Skin of body (tissue), 2 donors: ENCODE results near the gene ZKSCAN1. TPM values are rescaled to one million over a fixed set of nuclear protein-coding genes. Genes with fewer than 3 reads are reported as not detected.
"Not testable (repeated sequence)": the region's sequence is repeated elsewhere in the genome, so short reads cannot be mapped to it uniquely, and the experiment has no call there.

Source experiments
- DNase-seq: peaks from one replicate; lab custom pipeline; 2025; lab: John Stamatoyannopoulos, UW
- total RNA-seq: library from RNA; depleted of rRNA; stranded (reverse); fragments of >200 nt; gene quantifications from one replicate; pipeline ENCODE4 v1.2.3, GENCODE V29; 2014

ZKSCAN1 gene
- total RNA-seq = 38.1 TPM

DNA sequence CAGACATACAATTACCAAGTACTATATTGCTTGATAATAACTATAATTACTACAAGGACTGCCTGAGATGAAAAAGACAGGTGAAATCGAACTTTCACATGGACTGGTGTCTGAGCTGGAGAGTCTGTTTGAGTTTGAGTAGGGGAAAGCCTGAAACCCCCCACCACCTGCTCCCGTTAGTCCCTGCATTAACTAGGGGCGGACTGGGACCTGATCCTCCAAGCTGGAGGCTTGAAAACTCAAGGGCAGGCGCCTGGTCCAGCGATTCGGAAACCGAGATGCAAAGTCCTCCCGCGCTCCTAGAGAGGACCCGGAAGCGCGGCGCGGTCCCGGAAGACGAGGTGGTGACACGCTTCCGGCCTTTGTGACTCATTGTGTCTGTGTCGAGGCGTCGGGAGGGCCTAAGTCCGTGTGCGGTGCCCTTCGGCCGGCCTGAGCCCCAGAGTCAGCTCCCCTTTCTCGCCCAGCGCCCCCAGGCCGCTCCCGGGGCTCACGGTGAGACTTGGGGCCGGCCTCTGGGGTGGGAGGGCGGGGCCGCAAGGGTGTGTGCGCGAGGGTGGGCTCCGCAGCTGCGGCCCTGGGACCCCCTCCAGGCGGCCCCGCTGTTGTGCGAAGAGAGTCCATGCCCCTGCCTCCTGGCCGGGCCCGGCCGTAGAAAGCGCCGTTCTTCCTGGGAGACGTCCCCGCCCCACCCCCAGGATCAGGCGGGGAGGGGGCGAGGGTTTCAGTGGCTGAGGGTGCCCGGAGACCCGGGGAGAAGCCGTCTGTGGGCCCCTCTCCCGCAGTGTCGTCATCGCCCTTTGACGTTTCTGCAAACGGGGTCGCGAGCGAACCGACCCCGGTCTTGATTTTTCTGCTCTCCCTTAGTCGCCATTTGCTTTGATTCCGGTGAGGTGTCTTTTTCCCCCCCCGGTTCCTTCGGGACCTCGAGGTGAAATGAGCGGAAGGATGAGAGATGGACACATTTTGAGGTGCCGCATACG is at the start of gene ZKSCAN1:
Gene ZKSCAN1 (plus strand): TSS at position 365 of the 983 bp plus-strand sequence. CDS start 7,911 bp downstream, outside the sequence.
- DNase-seq = peak; percentile 87

DNA sequence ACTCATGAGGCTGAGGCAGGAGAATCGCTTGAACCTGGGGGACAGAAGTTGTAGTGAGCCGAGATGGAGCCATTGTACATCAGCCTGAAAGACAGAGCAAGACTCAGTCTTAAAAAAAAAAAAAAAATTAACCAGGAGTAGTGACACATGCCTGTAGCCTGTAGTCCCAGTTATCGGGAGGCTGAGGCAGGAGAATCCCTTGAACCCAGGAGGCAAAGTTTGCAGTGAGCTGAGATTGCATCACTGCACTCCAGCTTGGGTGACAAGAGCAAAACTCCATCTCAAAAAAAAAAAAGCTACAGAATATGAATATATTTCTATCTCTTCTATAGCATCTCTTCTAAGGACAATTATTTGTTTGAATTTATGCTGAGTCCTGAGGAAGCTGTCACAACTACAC is 46.1 kb upstream of the ZKSCAN1 start:
- no peak for DNase-seq

DNA sequence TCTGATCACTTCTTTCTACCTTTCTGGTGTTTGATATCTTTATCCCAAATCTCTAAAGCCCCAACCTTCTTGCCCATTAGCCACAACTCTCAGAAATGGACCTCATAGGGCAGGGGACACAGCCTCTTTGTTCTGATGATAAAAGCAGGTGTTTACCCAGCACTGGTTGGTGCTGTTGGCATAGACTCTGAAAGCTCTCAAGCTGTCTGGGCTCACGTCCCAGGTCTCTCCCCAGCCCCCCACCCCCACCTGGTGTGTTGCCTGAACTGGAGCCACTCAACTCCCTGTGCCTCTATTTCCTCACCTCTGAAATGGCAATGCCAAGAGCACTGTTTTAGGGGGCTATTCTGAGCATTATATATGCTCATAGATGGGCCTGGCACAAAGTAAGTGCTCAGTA is 45.6 kb upstream of the ZKSCAN1 start:
- DNase-seq = not testable (repeated sequence)

DNA sequence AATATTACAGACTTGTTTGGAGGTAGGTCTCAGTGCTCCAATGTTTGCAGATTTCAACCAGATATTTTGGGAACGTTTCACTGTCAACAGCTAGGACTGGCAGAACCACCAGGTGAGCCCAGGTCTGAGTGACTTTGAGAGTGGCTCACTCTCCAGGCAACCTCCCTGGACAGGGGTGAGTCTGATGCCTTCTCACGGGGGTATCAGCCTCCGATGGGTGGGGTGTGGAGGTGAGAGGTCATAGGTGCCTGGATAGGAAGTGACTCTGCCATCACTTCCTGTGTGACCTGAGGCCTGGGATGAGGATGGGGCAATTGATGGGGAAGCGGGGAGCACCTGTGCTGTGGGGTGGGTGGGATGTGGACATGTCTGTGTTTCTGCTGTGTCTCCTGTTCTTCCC is 44.2 kb upstream of the ZKSCAN1 start:
- no peak for DNase-seq

DNA sequence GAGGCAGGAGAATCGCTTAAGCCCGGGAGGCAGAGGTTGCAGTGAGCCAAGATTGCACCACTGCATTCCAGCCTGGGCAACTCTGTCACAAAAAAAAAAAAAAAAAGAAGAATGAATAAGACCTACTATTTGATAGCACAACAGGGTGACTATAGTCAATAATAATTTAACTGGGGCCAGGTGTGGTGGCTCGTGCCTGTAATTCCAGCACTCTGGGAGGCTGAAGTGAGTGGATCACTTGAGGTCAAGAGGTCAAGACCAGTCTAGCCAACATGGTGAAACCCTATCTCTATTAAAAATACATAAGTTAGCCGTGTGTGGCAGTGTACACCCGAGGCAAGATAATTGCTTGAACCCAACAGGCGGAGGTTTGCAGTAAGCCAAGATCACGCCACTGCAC is 41.6 kb upstream of the ZKSCAN1 start:
- not testable (repeated sequence) for DNase-seq

DNA sequence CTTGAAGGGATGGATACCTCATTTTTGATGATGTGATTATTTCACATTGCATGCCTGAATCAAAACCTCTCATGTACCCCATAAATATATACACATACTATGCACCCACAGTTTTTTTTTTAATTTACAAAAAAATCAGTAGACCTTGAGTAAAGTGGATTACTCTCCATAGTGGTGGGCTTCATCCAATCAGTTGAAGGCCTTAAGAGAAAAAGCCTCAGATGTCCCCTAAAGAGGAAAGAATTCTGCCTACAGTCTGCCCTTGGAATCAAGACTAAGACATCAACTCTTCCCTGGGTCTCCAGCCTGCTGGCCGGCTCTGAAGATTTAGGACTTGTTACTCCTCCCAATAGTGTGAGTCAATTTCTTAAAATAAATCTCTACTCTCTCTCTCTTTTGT is 40.7 kb upstream of the ZKSCAN1 start:
- DNase-seq = no peak

DNA sequence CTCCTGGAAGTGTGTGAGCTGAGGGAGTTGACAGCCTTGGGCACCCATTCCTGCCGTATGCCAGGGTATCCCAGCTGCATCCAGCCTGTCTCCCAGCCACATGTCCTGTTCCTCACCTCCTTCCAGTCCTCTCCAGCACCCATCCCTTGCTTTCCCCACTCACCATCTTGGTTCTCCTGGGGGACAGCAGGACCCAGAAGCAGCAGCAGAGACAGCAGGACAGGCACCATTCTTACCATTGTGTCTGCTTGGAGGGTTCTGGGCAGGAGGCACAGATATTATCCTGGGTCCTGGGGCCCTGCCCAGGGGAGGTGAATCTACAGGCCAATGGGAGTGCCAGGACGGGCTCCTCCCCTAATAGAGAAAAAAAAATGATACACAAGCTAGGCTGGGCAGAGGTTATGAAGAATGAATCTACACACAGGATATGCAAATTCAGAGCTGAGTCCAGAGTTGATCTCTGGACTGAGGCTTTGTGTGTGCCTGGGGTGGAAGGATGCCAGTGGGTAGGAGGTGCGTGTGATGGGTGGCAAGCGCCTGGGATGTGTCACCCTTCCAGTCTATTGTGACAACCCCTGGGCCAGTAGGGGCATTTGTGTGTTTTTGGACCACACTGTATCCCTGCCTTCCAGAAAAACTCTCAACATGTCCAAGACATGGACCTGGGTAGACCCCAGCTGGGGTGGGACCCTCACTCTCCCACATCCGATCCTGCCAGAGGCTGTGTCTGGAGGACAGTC is 39.4 kb upstream of the ZKSCAN1 start, which contains the start of gene AZGP1:
Gene AZGP1 (minus strand): TSS at position 250 of the 740 bp plus-strand sequence. CDS start 11 bp downstream, at position 239.
- DNase-seq = no peak

DNA sequence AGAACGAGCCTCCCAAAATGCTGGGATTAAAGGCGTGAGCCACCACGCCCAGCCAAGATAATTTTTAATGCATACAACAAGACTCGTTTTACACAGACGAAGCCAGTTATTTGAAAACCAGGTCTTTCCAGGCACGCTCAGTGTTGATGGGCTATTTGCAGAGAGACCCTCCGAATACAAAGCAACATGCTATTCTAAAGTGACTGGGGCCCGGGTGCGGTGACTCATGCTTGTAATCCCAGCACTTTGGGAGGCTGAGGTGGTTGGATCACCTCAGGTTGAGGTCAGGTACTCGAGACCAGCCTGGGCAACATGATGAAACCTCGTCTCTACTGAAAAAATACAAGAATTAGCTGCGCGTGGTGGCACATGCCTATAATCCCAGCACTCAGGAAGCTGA is 38.8 kb upstream of the ZKSCAN1 start:
- no peak for DNase-seq

DNA sequence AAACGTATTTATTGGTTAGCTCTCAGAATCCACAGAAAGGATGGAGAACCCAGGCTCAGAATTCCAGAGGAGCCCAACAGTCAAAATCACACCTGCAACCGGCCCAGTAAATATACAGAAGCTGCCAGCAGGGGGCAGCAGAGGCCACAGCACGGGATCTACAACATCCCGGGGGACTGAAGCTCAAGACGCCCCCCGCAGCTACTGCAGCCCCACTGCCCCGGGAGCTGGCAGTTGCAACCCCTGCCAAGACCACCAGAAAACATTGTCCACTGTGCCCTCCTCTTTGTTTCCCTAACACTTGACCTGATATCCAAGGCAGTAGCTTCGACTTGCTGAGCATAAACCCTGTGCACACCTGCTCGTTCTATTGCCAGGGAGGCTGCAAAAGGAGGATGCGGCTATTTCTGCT is 35.6 kb upstream of the ZKSCAN1 start:
- not testable (repeated sequence) for DNase-seq

DNA sequence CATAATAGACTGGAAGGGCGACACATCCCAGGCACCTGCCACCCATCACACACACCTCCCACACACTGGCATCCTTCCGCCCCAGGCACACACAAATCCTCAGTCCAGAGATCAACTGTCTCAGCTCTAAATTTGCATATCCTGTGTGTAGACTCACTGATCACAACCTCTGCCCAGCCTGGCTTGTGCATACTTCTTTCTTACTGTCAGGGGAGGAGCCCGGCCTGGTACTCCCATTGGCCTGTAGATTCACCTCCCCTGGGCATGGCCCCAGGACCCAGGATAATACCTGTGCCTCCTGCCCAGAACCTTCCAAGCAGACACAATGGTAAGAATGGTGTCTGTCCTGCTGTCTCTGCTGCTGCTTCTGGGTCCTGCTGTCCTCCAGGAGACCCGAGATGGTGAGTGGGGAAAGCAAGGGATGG is 34.9 kb upstream of the ZKSCAN1 start:
- DNase-seq = not testable (repeated sequence)

DNA sequence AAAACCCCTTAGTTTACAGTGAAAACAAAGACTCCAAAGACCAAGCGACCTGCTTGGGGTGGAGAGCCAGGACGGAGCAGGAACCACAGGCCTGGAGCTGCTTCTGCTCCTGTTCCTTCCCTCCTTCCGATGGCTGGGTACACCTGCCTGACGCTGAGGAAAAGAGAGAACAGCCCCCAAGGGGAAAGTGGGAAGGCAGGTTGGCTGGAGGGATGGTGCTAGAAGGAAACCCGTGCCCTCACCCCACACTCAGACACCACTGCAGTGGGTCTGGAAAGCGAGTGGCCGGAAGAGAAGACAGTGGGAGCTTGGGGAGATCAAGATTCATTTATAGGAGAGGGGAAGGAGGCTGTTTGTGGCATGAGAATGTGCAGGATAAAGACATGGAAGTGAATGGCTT is 34.3 kb upstream of the ZKSCAN1 start:
- not testable (repeated sequence) for DNase-seq

DNA sequence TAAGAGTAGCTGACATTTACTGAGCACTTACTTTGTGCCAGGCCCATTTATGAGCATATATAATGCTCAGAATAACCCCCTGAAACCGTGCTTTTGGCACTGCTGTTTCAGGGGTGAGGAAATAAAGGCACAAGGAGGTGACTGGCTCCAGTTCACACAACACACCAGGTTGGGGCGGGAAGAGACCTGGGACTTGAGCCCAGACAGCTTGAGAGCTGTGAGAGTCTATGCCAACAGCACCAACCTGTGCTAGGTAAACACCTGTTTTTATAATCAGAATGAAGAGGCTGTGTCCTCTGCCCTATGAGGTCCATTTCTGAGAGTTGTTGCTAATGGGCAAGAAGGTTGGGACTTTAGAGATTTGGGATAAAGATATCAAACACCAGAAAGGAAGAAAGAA is 30.8 kb upstream of the ZKSCAN1 start:
- no peak for DNase-seq

DNA sequence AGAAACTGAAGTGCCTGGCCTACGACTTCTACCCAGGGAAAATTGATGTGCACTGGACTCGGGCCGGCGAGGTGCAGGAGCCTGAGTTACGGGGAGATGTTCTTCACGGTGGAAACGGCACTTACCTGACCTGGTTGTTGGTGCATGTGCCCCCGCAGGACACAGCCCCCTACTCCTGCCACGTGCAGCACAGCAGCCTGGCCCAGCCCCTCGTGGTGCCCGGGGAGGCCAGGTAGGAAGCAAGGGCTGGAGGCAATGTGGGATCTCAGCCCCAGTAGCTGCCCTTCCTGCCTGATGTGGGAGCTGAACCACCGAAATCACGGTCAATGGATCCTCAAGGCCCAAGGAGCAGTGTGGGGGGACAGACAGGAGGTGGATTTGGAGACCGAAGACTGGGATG is 28.1 kb upstream of the ZKSCAN1 start:
- DNase-seq = not testable (repeated sequence)

DNA sequence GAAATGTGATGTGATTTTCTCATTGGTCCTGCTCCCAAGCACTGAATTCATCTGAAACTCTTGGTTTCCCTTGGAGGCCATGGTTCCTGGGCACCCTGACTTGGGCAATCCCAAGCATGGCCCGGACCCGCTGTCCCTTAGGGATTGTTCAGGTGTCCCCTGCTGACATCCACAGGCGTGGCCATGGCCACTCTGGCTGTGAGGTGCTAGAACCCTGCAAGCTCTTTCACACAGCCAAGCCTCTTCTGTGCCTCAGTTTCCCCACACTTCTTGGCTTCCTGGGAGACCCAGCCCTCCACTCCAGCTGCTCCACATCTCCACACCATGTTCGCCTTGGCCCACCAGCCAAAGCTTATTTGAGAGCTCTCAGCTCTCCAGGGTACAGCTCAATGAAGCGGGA is 27.6 kb upstream of the ZKSCAN1 start:
- DNase-seq = no peak

DNA sequence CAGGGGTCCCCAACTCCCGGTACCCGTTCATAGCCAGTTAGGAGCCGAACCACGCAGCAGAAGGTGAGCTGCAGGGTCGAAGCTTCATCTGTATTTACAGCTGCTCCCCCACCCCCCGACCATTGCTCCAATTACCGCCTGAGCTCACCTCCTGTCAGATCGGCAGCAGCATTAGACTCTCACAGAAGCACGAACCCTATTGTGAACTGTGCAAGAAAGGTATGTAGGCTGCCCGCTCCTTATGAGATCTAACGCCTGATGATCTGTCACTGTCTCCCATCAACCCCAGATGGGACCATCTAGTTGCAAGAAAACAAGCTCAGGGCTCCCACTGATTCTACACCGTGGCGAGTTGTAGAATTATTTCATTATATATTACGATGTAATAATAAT is 24.9 kb upstream of the ZKSCAN1 start:
- no peak for DNase-seq

DNA sequence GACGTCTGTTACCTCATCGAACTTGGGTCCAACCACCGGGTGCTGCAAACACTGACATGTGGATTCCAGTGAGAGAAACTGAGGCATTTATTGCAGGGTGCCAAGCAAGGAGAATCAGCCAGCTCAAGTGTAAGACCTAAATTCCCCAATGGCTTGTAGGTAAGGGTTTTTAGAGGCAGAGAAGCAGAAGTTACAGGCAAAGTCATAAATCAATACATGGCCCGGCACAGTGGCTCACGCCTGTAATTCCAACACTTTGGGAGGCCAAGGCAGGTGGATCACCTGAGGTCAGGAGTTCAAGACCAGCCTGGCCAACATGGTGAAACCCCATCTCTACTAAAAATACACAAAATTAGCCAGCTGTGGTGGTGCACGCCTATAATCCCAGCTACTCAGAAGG is 23.9 kb upstream of the ZKSCAN1 start:
- not testable (repeated sequence) for DNase-seq

DNA sequence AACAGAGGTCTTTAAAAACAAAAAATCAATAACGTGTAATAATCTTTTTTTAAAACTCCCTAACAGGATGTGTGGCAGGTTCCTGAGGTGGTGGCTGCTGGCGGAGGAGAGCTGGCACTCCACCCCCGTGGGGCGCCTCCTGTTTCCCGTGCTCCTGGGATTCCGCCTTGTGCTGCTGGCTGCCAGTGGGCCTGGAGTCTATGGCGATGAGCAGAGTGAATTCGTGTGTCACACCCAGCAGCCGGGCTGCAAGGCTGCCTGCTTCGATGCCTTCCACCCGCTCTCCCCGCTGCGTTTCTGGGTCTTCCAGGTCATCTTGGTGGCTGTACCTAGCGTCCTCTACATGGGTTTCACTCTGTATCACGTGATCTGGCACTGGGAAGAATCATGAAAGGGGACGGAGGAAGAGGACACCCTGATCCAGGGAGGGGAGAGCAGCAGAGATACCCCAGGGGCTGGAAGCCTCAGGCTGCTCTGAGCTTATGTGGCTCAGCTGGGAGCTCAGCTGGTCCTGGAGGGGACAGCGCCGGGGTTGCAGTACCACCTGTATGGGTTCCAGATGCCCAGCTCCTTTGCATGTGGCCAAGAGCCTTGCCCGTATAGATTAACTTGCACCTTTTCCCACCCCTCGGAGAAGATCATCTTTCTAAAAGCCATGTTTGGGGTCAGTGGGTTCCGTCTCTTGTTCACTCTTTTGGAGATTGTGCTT is 22.9 kb upstream of the ZKSCAN1 start:
- no peak for DNase-seq

DNA sequence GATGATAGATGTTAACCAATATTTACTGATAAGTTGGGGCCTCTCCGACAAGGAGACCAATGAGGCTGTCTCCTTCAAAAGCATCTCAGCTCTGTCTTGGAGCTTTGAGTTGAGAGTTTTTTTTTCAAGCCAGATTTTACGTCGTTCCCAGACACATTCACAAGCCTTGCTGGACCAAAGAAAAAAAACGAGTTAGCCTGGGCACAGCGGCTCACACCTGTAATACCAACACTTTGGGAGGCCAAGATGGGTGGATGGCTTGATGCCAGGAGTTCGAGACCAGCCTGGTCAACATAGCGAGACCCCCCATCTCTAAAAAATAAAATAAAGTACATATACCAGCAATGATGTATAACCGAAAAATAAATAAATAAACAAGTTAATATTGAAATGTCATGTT is 20.6 kb upstream of the ZKSCAN1 start:
- no peak for DNase-seq

DNA sequence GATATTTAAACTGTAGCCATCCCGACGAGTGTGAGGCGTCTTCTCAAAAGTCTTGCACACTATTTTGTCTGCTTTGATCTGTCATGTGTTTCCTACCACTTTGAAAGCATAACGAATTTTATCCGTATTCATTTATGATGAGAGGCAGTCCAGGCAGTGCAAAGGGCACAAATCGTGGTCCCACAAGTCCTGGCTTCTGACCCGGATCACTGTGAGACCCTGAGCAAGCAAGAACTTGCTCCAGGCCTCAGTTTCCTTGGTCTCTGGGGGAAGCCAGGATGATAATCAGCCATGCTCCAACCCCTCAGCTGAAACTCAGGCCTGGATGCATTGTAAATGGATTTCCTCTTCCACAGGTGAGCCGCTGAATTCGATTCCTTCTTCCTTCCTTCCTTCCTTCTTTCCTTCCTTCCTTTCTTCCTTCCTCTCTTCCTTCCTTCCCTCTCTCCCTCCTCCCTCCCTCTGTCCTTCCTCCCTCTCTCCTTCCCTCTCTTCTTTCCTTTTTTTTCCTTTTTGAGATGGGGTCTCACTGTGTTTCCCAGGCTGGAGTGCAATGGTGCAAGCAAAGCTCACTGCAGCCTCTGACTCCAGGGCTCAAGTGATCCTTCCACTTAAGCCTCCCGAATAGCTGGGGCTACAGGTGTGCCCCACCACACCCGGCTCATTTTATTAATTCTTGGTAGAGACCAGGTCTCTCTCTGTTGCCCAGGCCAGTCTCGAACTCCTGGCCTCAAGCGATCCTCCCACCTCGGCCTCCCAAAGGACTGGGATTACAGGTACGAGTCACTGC is 18.4 kb upstream of the ZKSCAN1 start:
- DNase-seq = no peak

DNA sequence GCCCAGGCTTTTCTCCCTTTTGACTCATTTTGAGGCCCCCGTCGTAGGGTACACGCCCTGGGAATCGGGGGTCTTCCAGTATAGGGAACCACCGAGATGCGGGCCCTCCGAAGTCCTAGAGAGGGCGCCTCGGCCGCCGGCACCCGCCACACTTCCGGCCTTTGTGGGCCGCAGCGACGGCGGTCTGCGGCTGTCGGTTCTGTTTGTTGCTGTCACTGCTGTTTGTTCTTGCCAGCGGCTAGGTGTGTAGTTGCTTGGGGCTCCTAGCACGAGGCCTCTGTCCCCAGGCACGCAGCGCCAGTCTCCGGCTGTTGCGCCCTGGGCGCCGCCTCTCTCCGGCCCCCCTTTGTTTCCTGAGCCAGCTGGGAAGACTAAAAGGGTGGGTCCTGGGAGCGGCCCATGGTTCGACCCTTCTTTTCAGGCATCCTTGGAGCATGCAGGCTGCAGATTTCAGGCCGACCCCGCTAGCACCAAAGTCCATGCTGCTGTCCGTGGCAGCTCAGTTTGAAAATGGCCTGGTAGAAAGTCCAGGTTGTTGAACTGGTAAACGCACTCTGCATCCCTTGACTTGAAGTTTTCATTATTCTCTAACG is 17.8 kb upstream of the ZKSCAN1 start:
- peak; percentile 37 for DNase-seq
